OCI-LY3 (cell line): ENCODE data around the gene GRHPR.

Experiments
- H2AFZ ChIP-seq: fragments of 200-600, 300-600 bp; shearing (Covaris generic); 2 replicates; pipeline ENCODE4 v1.6.0; 2014; ENCODE audit warnings: antibody characterized with exemption, low read depth, low read length
- H3K27ac ChIP-seq: fragments of 200-600, 300-600 bp; sonication (generic); 2 replicates; pipeline ENCODE4 v1.5.1; 2014; ENCODE audit warnings: mild to moderate bottlenecking, low read length, moderate library complexity, mixed read lengths
- H3K27me3 ChIP-seq: fragments of 200-600, 300-600 bp; sonication (generic); 2 replicates; pipeline ENCODE4 v1.6.1; 2014; ENCODE audit warnings: low read depth, low read length, mixed read lengths
- H3K36me3 ChIP-seq: fragments of 200-600, 300-600 bp; sonication (generic); replicated peaks from 2 replicates; pipeline ENCODE3; 2014; ENCODE audit warnings: low read depth, low read length, mixed read lengths
- H3K4me1 ChIP-seq: fragments of 300-600, 200-600 bp; sonication (generic); 2 replicates; pipeline ENCODE4 v1.6.1; 2014; ENCODE audit warnings: low read length, mixed read lengths
- H3K4me2 ChIP-seq: fragments of 200-600, 300-600 bp; sonication (generic); 2 replicates; pipeline ENCODE4 v1.6.1; 2014; ENCODE audit warnings: low read length, mixed read lengths
- H3K4me3 ChIP-seq: fragments of 300-600, 200-600 bp; sonication (generic); 2 replicates; pipeline ENCODE4 v1.5.1; 2014; ENCODE audit warnings: antibody characterized with exemption, mild to moderate bottlenecking, low read length, moderate library complexity
- H3K79me2 ChIP-seq: fragments of 300-600, 200-600 bp; shearing (Covaris generic); 2 replicates; pipeline ENCODE4 v1.6.1; 2014; ENCODE audit warnings: mild to moderate bottlenecking, low read length, mixed read lengths
- H3K9ac ChIP-seq: fragments of 300-600, 200-600 bp; shearing (Covaris generic); 2 replicates; pipeline ENCODE4 v1.6.0; 2014; ENCODE audit warnings: mild to moderate bottlenecking, low read length, moderate library complexity
- H3K9me3 ChIP-seq: fragments of 200-600, 300-600 bp; shearing (Covaris generic); 2 replicates; pipeline ENCODE4 v1.6.1; 2014; ENCODE audit warnings: low read length, mixed read lengths; ENCODE audit not compliant: insufficient read depth
- H4K20me1 ChIP-seq: fragments of 200-600, 300-600 bp; sonication (generic); 2 replicates; pipeline ENCODE4 v1.6.1; 2016; ENCODE audit warnings: low read length, mixed read lengths; ENCODE audit not compliant: insufficient read depth
- CTCF ChIP-seq: fragments of 200-600, 300-600 bp; sonication (generic); IDR thresholded peaks from 2 replicates; pipeline ENCODE4 v1.5.1; 2014; ENCODE audit warnings: antibody characterized with exemption, low read length, low read depth
- EZH2phosphoT487 ChIP-seq: fragments of 200-600 bp; shearing (Covaris generic); IDR thresholded peaks from 2 replicates; pipeline ENCODE4 v1.6.1; 2018; ENCODE audit warnings: antibody characterized with exemption, mixed run types, low read depth

GRHPR gene

GRCh38 chr9:37444890-37445289 is 22.4 kb downstream of the GRHPR start:
- H3K4me2 ChIP-seq = no peak overlapping the region
- H3K79me2 ChIP-seq = peaks cover 85% of the 10 kb centered on the region

GRCh38 chr9:37445832-37446231 is 23.3 kb downstream of the GRHPR start:
- H3K27ac ChIP-seq = no peak overlapping the region
- H3K4me2 ChIP-seq = no peak overlapping the region
- no peaks in the 10 kb centered on the region for H3K27me3 ChIP-seq
- H3K36me3 ChIP-seq = peaks cover 37% of the 10 kb centered on the region
- TF ChIP-seq EZH2phosphoT487 = no peak
- no peak for TF ChIP-seq CTCF
- H4K20me1 ChIP-seq = peaks cover 20% of the 10 kb centered on the region
- peaks cover 87% of the 10 kb centered on the region for H3K79me2 ChIP-seq
- peaks cover 11% of the 10 kb centered on the region for H3K4me1 ChIP-seq
- no peak overlapping the region for H2AFZ ChIP-seq
- no peak overlapping the region for H3K4me3 ChIP-seq
- no peak overlapping the region for H3K9ac ChIP-seq
- H3K9me3 ChIP-seq = no peaks in the 10 kb centered on the region

More at GRCh38 chr9:37444890-37445289, 22.4 kb downstream of the GRHPR start:
- no peak overlapping the region for H3K9ac ChIP-seq
- no peak for TF ChIP-seq CTCF
- peaks cover 8% of the 10 kb centered on the region for H3K4me1 ChIP-seq
- H3K27me3 ChIP-seq = no peaks in the 10 kb centered on the region
- peaks cover 18% of the 10 kb centered on the region for H4K20me1 ChIP-seq
- H3K36me3 ChIP-seq = peaks cover 40% of the 10 kb centered on the region
- no peak overlapping the region for H3K4me3 ChIP-seq
- H2AFZ ChIP-seq = no peak overlapping the region
- no peaks in the 10 kb centered on the region for H3K9me3 ChIP-seq
- H3K27ac ChIP-seq = no peak overlapping the region

GRCh38 chr9:37446401-37446800 is 23.9 kb downstream of the GRHPR start:
- H3K79me2 ChIP-seq = peaks cover 88% of the 10 kb centered on the region
- H3K4me3 ChIP-seq = no peak overlapping the region
- no peak for TF ChIP-seq CTCF
- H3K4me1 ChIP-seq = peaks cover 11% of the 10 kb centered on the region
- peaks cover 21% of the 10 kb centered on the region for H4K20me1 ChIP-seq
- H3K27me3 ChIP-seq = no peaks in the 10 kb centered on the region
- H3K4me2 ChIP-seq = no peak overlapping the region
- no peak overlapping the region for H3K9ac ChIP-seq
- peaks cover 31% of the 10 kb centered on the region for H3K36me3 ChIP-seq
- no peak overlapping the region for H3K27ac ChIP-seq
- H3K9me3 ChIP-seq = no peaks in the 10 kb centered on the region
- no peak overlapping the region for H2AFZ ChIP-seq

GRCh38 chr9:37447111-37447510 is 24.6 kb downstream of the GRHPR start:
- H3K4me3 ChIP-seq = no peak overlapping the region
- H3K9ac ChIP-seq = no peak overlapping the region
- peaks cover 11% of the 10 kb centered on the region for H3K4me1 ChIP-seq
- H3K79me2 ChIP-seq = peaks cover 89% of the 10 kb centered on the region
- no peak overlapping the region for H3K4me2 ChIP-seq
- H3K27ac ChIP-seq = no peak overlapping the region
- peaks cover 24% of the 10 kb centered on the region for H3K36me3 ChIP-seq
- no peaks in the 10 kb centered on the region for H3K9me3 ChIP-seq
- H3K27me3 ChIP-seq = no peaks in the 10 kb centered on the region
- TF ChIP-seq CTCF = no peak
- no peak for TF ChIP-seq EZH2phosphoT487
- peaks cover 21% of the 10 kb centered on the region for H4K20me1 ChIP-seq
- no peak overlapping the region for H2AFZ ChIP-seq
